Osteoblast (primary cell): Measurements from ENCODE around the gene CEP170B. TPM values are rescaled to one million over a fixed set of nuclear protein-coding genes. Genes with fewer than 3 reads are reported as not detected.
A peak's percentile ranks its signal among the peaks of the same experiment; 100 is the strongest.

Experiments used
- DNase-seq: peaks from one replicate; pipeline ENCODE4 v3.0.0; 2011; ENCODE audit warnings: low spot score, mixed read lengths; ENCODE audit not compliant: insufficient read length; ENCODE audit errors: missing footprints
- H2AFZ ChIP-seq: 2 replicates; pipeline ENCODE4 v1.6.0; 2011; ENCODE audit warnings: mild to moderate bottlenecking, low read length
- H3K27ac ChIP-seq: 2 replicates; pipeline ENCODE4 v1.5.1; 2011; ENCODE audit warnings: mild to moderate bottlenecking, low read depth, low read length, moderate library complexity
- H3K27me3 ChIP-seq: 2 replicates; pipeline ENCODE4 v1.6.0; 2012; ENCODE audit warnings: mild to moderate bottlenecking, control low read depth, inconsistent platforms, low read length, moderate library complexity; ENCODE audit not compliant: insufficient read depth
- H3K36me3 ChIP-seq: 2 replicates; pipeline ENCODE4 v1.5.1; 2011; ENCODE audit warnings: mild to moderate bottlenecking, low read length, control low read depth, moderate library complexity; ENCODE audit not compliant: insufficient read depth
- H3K4me1 ChIP-seq: 2 replicates; pipeline ENCODE4 v1.5.1; 2011; ENCODE audit warnings: mild to moderate bottlenecking, low read length, control low read depth, moderate library complexity; ENCODE audit not compliant: insufficient read depth
- H3K4me2 ChIP-seq: 2 replicates; pipeline ENCODE4 v1.6.0; 2011; ENCODE audit warnings: mild to moderate bottlenecking, low read length; ENCODE audit not compliant: insufficient read depth
- H3K4me3 ChIP-seq: fragments of 200-600 bp; sonication (generic); 3 replicates; pipeline ENCODE4 v1.5.1; 2012; ENCODE audit warnings: mild to moderate bottlenecking, low read length, inconsistent platforms; ENCODE audit not compliant: insufficient read depth
- H3K79me2 ChIP-seq: 2 replicates; pipeline ENCODE4 v1.6.0; 2012; ENCODE audit warnings: mild to moderate bottlenecking, low read length, control low read depth, inconsistent platforms; ENCODE audit not compliant: insufficient read depth
- H3K9me3 ChIP-seq: 2 replicates; pipeline ENCODE4 v1.5.1; 2011; ENCODE audit warnings: low read depth, low read length, control low read depth
- H4K20me1 ChIP-seq: 2 replicates; pipeline ENCODE4 v1.6.0; 2012; ENCODE audit warnings: mild to moderate bottlenecking, low read length, control low read depth; ENCODE audit not compliant: insufficient read depth
- CTCF ChIP-seq: IDR thresholded peaks from 2 replicates; pipeline ENCODE4 v1.5.1; 2011; ENCODE audit warnings: mild to moderate bottlenecking, low read depth, low read length, moderate library complexity; ENCODE audit errors: extremely low read depth
- total RNA-seq: library from RNA; depleted of rRNA; stranded (reverse); fragments of >200 nt; gene quantifications from 2 replicates; pipeline ENCODE4 v1.2.3, GENCODE V29; 2012

CEP170B gene
- total RNA-seq, 1 donor, result 21.0 TPM

- Histone ChIP-seq H3K27ac (no peak overlapping the region), H3K9me3 (no peaks in the 10 kb centered on the region), H4K20me1 (peaks cover 52% of the 10 kb centered on the region), H3K36me3 (peaks cover 10% of the 10 kb centered on the region), H3K4me1 (peaks cover 7% of the 10 kb centered on the region), H3K4me3 (no peak overlapping the region), H3K27me3 (no peaks in the 10 kb centered on the region), H3K79me2 (peaks cover 49% of the 10 kb centered on the region), H3K4me2 (no peak overlapping the region), H2AFZ (no peak overlapping the region)
- DNase-seq, result peak; percentile 91
- TF ChIP-seq CTCF, result no peak
Observed at GRCh38 chr14:104876251-104876699, 11.2 kb downstream of the CEP170B start.

GRCh38 chr14:104877066-104877805 lies 12.2 kb downstream of the CEP170B start:
- Histone ChIP-seq H3K4me2 (no peak overlapping the region), H3K36me3 (peaks cover 10% of the 10 kb centered on the region), H2AFZ (no peak overlapping the region), H3K4me1 (peaks cover 7% of the 10 kb centered on the region), H3K27ac (no peak overlapping the region), H3K4me3 (no peak overlapping the region), H3K27me3 (no peaks in the 10 kb centered on the region), H3K9me3 (no peaks in the 10 kb centered on the region), H3K79me2 (peaks cover 40% of the 10 kb centered on the region), H4K20me1 (peaks cover 45% of the 10 kb centered on the region)
- peak; percentile 76 for DNase-seq
- TF ChIP-seq CTCF, result no peak

- no peaks in the 10 kb centered on the region for H3K9me3 ChIP-seq
- H3K27me3 ChIP-seq, result no peaks in the 10 kb centered on the region
- no peak overlapping the region for H2AFZ ChIP-seq
- no peaks in the 10 kb centered on the region for H3K4me1 ChIP-seq
- H3K4me2 ChIP-seq, result no peak overlapping the region
- H3K79me2 ChIP-seq, result peaks cover 32% of the 10 kb centered on the region
- H3K36me3 ChIP-seq, result peaks cover 12% of the 10 kb centered on the region
- DNase-seq, result peak; percentile 68
- no peak overlapping the region for H3K27ac ChIP-seq
- H3K4me3 ChIP-seq, result no peak overlapping the region
- no peak for TF ChIP-seq CTCF
- peaks cover 38% of the 10 kb centered on the region for H4K20me1 ChIP-seq
Observed at GRCh38 chr14:104877806-104878550, 12.9 kb downstream of the CEP170B start.

- Histone ChIP-seq H3K9me3 (no peaks in the 10 kb centered on the region), H3K4me1 (no peaks in the 10 kb centered on the region), H3K79me2 (peaks cover 27% of the 10 kb centered on the region), H3K36me3 (peaks cover 15% of the 10 kb centered on the region), H3K27ac (no peak overlapping the region), H4K20me1 (peaks cover 34% of the 10 kb centered on the region), H3K4me3 (no peak overlapping the region), H3K27me3 (no peaks in the 10 kb centered on the region), H2AFZ (no peak overlapping the region), H3K4me2 (no peak overlapping the region)
- DNase-seq, result peak; percentile 83
- no peak for TF ChIP-seq CTCF
Observed at GRCh38 chr14:104878582-104878981, 13.5 kb downstream of the CEP170B start.
